Lower leg skin (tissue), 3 donors: ENCODE data around the gene TIMP2.

Source experiments
- POLR2A ChIP-seq, 2 donors: fragments of 450-650 bp; IDR thresholded peaks; one replicate each; pipeline ENCODE4 v1.6.1; 2016 to 2017; ENCODE audit warnings: antibody characterized with exemption in 2 of 2, mild to moderate bottlenecking in 1 of 2, moderate library complexity in 1 of 2
- TF ChIP-seq, protein P1 (sequence below), 3 donors: fragments of 450-650 bp; IDR thresholded peaks; one replicate each; pipeline ENCODE4 v1.5.1; 2016; ENCODE audit warnings: antibody characterized with exemption in 3 of 3, mild to moderate bottlenecking in 3 of 3, moderate library complexity in 2 of 3

DNA sequence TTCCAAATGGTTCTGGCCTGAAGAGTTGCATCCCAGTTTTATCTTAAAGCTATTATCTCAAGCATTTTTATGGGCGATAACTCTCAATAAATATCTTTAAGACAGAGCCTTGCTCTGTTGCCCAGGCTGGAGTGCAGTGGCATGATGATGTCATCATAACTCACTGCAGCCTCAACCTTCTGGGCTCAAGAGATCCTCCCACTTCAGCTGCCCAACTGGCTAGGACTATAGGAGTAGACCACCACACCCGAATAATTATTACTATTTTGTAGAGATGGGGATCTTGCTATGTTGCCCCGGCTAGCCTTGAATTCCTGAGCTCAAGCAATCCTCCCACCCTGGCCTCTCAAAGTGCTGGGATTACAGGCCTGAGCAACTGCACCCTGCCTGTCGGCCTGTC is 117.0 kb downstream of the TIMP2 start:
- TF ChIP-seq, protein P1, sequence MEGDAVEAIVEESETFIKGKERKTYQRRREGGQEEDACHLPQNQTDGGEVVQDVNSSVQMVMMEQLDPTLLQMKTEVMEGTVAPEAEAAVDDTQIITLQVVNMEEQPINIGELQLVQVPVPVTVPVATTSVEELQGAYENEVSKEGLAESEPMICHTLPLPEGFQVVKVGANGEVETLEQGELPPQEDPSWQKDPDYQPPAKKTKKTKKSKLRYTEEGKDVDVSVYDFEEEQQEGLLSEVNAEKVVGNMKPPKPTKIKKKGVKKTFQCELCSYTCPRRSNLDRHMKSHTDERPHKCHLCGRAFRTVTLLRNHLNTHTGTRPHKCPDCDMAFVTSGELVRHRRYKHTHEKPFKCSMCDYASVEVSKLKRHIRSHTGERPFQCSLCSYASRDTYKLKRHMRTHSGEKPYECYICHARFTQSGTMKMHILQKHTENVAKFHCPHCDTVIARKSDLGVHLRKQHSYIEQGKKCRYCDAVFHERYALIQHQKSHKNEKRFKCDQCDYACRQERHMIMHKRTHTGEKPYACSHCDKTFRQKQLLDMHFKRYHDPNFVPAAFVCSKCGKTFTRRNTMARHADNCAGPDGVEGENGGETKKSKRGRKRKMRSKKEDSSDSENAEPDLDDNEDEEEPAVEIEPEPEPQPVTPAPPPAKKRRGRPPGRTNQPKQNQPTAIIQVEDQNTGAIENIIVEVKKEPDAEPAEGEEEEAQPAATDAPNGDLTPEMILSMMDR (IDR thresholded peaks at IDR 0.05) = no peak
- no peak for TF ChIP-seq POLR2A (IDR thresholded peaks at IDR 0.05)
